Neural cell (in vitro differentiated cells): ENCODE data around the gene CXCL13.
"Not testable (repeated sequence)": the region's sequence is repeated elsewhere in the genome, so short reads cannot be mapped to it uniquely, and the experiment has no call there.

Source experiments
- CTCF ChIP-seq: fragments of 450-650 bp; IDR thresholded peaks from 2 replicates; pipeline ENCODE4 v1.5.1; 2014; ENCODE audit warnings: antibody characterized with exemption, mild to moderate bottlenecking, moderate library complexity; ENCODE audit not compliant: poor library complexity, severe bottlenecking
- EP300 ChIP-seq: fragments of 450-650 bp; conservative IDR thresholded peaks from 2 replicates; pipeline ENCODE4 v1.6.1; 2014; ENCODE audit warnings: antibody characterized with exemption, mild to moderate bottlenecking, moderate library complexity; ENCODE audit not compliant: poor library complexity, severe bottlenecking
- EZH2 ChIP-seq: fragments of 200-600, 300-800 bp; shearing (Covaris generic), sonication (generic); IDR thresholded peaks from 2 replicates; pipeline ENCODE4 v1.6.1; 2014; ENCODE audit warnings: antibody characterized with exemption, low read length, borderline replicate concordance, mild to moderate bottlenecking; ENCODE audit not compliant: insufficient read depth, poor library complexity, severe bottlenecking
- MXI1 ChIP-seq: fragments of 450-650 bp; conservative IDR thresholded peaks from 2 replicates; pipeline ENCODE4 v1.6.1; 2014; ENCODE audit warnings: antibody characterized with exemption, mild to moderate bottlenecking; ENCODE audit not compliant: poor library complexity, severe bottlenecking
- POLR2AphosphoS5 ChIP-seq: IDR thresholded peaks from 2 replicates; pipeline ENCODE4 v1.6.1; 2012
- REST ChIP-seq: IDR thresholded peaks from 2 replicates; pipeline ENCODE4 v1.6.1; 2012; ENCODE audit warnings: borderline replicate concordance
- TAF1 ChIP-seq: IDR thresholded peaks from 2 replicates; pipeline ENCODE4 v1.6.1; 2012; ENCODE audit warnings: low read depth

GRCh38 chr4:77644069-77644468 is 38.4 kb downstream of the CXCL13 start:
- TF ChIP-seq CTCF, EZH2, POLR2AphosphoS5, MXI1, TAF1, EP300, REST: not testable (repeated sequence)
